Dedifferentiated amniotic fluid mesenchymal stem cell (primary cell): ENCODE data around the gene ACTRT2.

Experiments
- DNase-seq: peaks from one replicate; pipeline ENCODE4 v3.0.0-alpha.2; 2016; ENCODE audit errors: extremely low spot score

Gene ACTRT2

GRCh38 chr1:3031401-3032221 lies 10.3 kb downstream of the ACTRT2 start:
- DNase-seq: no peak

GRCh38 chr1:3032371-3033039 lies 11.2 kb downstream of the ACTRT2 start:
- DNase-seq: no peak

DNA sequence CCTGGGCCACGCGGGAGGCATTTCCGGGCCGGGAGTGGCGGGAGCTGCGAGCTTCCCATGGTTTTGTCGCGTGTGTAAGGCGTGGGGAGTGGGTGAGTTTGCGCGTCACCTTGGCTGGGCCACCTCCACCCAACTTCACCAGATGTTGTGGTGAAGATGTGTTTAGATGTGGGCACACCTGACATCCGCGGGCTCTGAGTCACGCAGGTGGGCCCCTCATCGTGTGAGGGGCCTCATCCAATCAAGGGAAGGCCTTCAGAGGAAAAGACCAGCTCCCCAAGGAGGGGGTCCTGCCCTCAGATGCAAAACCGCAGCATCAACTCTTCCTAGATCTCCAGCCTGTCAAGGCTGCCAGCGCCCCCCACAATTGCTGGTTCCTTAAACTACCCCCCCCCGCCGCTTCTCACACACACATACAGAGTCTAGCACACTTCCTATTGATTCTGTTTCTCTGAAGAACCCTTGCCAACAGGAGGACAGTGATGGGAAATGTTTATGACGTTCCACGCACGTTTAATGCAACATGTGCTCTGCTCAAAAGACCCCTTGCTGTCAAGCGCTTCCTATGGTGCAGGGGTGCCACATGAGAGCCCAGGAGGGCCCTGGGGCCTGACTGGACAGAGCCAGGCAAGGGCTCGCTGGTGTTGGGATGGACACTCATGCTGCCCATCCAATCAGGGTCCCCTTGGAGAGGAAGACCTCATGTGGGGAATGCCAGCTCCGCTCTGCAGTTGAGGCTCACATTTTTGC lies 11.9 kb downstream of the ACTRT2 start:
- no peak for DNase-seq

DNA sequence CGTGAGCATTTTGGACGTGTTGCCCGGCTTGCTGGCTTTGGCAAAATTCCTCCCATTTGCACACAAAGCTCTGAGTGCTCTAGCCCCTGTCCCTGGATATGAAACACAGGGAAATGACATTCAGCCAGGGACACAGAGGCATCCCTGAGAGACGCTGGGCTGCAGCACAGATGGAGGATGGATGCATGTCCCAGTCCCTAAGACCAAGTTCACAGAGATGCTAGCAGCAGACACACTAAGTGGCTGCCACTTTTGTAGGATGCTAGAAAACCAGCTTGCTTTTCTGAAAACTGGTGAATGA lies 12.5 kb downstream of the ACTRT2 start:
- no peak for DNase-seq

- no peak for DNase-seq
Measured at GRCh38 chr1:3034162-3034561, 12.9 kb downstream of the ACTRT2 start.

- DNase-seq: no peak
Measured at GRCh38 chr1:3034728-3035562, 13.7 kb downstream of the ACTRT2 start.

DNA sequence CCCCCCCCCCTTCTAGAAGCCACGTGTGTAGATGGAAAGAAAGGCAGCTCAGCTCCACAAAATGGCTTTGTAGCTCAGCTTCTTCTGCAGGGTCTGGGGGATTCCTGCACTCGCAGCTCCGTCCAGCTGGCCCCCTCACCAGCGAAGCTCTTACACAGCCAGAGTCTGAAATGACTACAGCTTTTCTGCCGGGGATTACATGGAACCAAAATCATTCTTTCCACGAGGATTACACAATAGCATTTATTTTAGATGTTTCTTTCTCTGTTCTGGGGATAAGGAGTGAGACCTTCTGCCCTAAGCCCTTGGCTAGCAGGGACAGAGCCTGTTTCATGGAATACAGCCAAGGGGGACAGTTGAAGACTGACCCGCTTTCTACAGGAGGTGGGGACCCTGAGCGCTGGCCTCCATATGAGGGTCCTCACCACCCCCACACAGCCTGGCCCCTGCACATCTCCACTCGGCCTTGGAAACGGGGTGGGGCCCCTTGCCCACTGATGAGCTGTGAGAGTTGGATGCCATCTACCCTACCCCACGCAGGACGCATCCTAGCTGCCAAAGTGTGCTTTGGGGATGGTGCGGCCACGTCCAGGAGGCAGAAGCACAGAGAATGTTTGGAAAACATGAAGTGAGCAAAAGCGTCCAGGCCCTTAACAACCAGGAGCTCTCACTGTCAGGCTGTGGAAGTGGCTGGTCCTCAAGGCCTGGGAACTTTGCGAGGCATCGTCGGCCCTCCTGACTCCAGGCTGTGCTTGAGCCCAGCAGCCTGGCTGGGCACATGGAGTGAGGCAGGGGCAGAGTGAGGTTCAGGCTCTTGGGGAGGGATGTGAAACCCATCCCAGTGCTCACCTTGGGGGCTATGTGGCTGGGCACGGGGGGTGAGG lies 14.5 kb downstream of the ACTRT2 start:
- DNase-seq: no peak

GRCh38 chr1:3036447-3037280 lies 15.4 kb downstream of the ACTRT2 start:
- no peak for DNase-seq

DNA sequence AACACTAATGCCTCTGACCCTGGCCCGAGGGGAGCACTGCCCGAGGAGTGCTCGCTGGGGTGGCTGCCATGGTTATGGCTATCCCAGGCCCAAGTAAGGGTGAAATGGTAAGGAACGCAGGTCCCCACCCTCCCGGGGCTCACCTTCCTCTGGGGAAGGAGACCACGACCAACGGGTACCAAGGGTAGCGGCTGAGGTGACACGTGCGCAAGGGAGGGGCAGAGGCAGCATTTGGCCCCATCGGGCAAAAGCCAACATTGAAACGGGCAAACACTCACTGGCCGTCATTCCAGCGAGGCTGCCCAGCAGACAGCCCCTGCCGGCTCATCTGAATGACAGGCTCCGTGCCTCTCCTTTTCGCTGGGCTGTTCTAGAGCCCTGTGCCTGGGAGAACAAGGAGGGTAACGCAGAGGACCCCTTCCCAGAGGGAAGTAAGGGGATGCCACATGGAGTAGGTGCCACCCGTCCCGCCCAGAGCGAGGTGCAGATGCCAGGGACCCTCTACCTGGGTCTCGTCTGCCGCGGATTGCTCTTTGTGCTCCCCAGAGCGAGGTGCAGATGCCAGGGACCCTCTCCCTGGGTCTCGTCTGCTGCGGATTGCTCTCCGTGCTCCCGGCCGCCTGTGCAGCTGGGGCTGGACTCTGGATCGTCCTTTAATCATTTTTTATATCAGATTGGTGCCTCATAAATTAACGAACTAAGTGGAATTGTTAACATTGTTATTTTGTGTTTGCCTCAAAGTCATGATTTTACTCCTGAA lies 16.2 kb downstream of the ACTRT2 start:
- DNase-seq: no peak

DNA sequence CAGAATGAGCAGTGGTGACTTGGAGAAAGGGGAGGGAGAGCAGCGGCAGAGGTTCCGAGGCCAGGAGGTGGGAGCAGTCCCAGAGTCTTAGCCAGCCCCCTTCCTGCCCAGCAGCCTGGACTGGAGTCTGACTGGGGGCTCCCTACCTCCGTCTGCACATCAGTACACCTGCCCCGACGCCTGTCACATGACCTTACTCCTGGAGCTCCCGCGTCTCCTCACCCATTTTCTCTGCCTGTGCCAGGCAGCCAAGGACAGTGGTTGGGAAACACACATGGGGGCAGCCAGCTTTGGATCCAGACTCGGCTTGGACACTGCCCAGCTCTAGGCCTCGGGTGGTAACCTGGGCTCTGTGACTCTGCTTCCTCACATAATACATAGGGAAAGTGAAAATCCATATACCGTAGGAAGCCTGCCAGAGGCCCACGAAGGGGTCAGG lies 16.9 kb downstream of the ACTRT2 start:
- no peak for DNase-seq

GRCh38 chr1:3038571-3039181 lies 17.4 kb downstream of the ACTRT2 start:
- no peak for DNase-seq

DNA sequence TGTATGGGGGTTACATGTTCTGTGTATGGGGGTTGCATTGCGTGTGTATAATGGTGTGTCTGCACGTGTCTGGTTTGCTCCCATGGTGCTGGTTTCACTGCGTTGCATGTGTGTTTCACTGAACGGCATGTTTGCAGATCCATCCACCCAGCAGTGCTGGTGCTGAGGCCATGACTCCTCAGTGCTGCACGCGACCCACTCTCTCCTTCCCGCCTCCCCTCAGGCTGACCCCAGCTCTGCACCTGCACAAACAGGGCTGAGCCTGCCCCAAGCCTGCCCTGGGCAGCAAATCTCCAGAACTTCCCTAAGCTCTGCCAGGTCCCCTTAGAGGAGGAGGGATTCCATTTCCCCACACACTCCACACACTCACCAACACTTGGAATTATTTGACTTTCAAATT lies 18.7 kb downstream of the ACTRT2 start:
- no peak for DNase-seq

DNA sequence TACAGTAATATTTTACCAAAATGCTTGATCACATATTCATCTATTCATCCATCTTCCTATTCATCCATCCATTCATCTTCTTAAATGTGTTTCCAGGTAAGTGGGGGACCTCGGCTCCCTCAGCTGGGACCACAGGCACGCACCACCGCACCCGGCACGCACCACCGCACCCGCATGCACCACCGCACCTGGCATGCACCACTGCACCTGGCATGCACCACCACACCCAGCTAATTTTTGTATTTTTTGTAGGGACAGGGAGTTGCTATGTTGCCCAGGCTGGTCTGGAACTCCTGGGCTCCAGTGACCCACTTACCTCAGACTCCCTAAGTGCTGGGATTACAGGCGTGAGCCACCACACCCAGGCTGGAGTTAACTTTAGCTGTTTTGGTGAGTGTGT lies 21.2 kb downstream of the ACTRT2 start:
- no peak for DNase-seq

GRCh38 chr1:3049164-3049563 lies 27.9 kb downstream of the ACTRT2 start:
- DNase-seq: no peak

GRCh38 chr1:3049905-3050304 lies 28.6 kb downstream of the ACTRT2 start:
- DNase-seq: no peak

DNA sequence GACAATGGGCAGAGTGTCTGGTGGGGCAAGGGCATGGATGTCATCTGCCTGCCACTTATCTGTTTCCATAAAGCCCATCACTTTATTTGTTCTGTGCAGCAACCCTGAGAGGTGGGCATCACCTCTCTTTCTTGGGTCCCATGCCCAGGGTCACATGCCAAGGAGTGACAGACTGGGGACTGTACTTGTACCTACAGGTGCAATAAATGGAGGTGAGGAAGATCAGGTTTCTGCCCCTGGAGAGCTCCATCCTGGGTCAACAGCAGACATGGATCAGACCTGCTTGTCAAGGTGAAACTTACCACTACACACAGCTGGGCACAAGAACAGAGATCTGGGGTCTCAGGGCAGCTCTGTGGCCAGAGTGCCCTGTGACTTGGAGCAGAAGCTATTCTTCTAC lies 29.3 kb downstream of the ACTRT2 start:
- DNase-seq: no peak

DNA sequence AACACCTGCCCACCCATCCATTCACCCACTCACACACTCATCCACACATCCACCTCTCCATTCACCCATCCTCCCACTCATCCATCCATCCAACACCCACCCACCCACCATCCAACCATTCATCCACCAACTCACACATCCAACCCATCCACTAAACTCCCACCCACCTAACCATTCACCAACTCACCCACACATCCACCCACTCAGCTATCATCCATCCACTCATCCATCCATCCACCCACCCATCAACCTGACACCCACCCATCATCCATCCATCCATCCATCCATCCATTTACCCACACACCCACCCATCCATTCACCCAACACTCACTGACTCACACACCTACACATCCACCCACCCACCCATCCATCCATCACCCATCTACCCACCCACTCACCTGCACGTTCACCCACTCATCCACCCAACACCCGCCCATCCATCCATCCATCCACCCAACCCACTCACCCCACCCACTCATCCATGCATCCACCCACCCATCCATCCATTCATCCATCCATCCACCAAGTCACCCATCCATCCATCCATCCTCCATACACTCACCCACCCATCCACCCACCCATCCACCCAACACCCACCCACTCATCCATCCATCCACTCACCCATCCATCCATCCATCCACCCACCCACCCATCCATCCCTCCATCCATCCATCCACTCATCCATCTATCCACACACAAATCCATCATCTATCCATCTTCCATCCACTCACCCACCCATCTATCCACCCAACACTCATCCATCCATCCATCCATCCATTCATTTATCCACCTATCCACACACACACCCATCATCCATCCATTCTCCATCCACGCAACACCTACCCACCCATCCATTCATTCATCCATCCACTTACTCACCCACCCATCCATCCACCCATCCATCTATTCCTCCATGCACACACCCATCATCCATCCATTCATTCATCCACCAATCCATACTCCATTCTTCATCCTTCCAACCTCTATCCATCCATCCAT lies 30.3 kb downstream of the ACTRT2 start:
- DNase-seq: no peak

GRCh38 chr1:3052501-3052900 lies 31.2 kb downstream of the ACTRT2 start:
- no peak for DNase-seq
